Tracheal epithelial cell (primary cell): ENCODE results near the gene PCDHB8. TPM values are rescaled to one million over a fixed set of nuclear protein-coding genes. Genes with fewer than 3 reads are reported as not detected.

ENCODE experiments used
- total RNA-seq: library from RNA; depleted of rRNA; stranded (reverse); fragments of >200 nt; gene quantifications from 2 replicates; pipeline ENCODE4 v1.2.1, GENCODE V29; 2014

Gene PCDHB8
- total RNA-seq: under 0.01 TPM in 2 replicates

GRCh38 chr5:141177577-141178191 is at the start of gene PCDHB8:
Gene PCDHB8, plus strand, starts transcription at chr5:141177790. Its CDS starts 245 bp downstream, at chr5:141178035.

DNA sequence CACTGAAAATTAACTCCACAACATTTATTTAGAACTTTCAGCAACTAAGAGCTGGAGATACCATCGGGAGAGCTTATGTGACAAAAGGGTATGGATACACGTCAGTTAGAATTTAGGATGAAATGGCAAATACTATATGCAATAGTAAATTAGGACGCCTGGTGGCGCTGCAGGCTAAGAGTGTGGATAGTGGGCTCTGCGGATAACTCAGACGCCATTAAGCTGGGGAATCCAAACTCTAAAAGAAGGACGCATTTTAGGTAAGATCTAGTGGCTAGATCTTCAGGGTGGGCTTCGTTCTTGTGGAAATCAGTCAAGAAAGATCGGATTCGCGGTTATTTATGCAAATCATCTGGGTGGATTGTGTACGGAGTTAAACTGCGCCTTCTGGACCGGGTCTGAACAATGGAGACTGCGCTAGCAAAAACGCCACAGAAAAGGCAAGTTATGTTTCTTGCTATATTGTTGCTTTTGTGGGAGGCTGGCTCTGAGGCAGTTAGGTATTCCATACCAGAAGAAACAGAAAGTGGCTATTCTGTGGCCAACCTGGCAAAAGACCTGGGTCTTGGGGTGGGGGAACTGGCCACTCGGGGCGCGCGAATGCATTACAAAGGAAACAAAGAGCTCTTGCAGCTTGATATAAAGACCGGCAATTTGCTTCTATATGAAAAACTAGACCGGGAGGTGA is 42.4 kb upstream of the PCDHB8 start, which contains the start of gene PCDHB5:
Gene PCDHB5 (plus strand): TSS at position 177 of the 688 bp plus-strand sequence. CDS start 229 bp downstream, at position 406.

GRCh38 chr5:141149812-141150211 is 27.8 kb upstream of the PCDHB8 start, which contains the start of gene PCDHB6:
Gene PCDHB6, plus strand, starts transcription at chr5:141150057. Its CDS starts 201 bp downstream, at chr5:141150258.

DNA sequence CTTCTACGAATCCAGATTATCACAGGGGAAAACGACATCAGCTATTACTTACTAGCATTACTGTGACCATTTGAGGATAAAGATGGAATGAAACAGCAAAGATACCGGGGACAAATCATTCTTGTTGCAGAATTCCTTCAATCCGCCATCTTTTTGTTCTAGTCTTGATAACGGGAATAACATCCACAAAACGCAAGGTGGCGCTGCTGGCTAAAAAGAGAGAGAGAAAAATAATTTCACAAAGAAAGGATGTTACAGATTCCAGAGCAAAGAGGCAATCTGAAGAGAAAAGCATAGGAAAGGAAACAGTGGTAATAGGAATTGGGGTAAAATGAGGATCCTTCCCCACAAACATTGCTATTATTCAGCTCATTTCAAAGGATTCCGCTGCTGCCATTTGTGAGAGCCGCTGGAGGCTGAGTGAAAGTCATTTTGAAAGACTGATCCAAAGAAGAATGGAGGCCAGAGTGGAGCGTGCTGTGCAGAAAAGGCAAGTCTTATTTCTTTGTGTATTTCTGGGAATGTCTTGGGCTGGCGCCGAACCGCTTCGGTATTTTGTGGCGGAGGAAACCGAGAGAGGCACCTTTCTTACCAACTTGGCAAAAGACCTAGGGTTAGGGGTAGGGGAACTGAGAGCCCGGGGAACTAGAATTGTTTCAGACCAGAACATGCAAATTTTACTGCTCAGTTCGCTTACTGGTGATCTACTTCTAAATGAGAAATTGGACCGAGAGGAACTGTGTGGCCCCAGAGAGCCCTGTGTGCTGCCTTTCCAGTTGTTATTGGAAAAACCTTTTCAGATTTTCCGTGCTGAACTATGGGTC is 5.0 kb upstream of the PCDHB8 start, which contains the start of gene PCDHB7:
Gene PCDHB7 (plus strand): TSS at position 264 of the 824 bp plus-strand sequence. CDS start 192 bp downstream, at position 456.

DNA sequence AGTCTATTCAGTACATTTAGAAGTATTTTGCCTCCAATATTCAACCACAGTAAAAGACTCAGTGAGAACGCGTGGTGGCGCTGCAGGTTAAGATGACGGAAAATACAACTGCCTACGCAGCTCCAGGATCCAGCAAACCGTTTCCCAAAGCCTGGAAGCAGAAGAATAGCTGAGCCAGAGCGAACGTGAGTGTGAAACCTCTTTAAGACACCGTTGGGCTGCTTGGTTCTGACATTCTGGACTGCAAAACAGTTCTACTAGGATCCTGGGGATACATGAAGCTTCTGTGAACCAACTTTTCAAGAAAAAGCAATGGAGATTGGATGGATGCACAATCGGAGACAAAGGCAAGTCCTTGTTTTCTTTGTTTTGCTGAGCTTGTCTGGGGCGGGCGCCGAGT is 4.7 kb downstream of the PCDHB8 start, which contains the start of gene PCDHB16:
Gene PCDHB16 (plus strand): TSS at position 140 of the 400 bp plus-strand sequence. CDS start 173 bp downstream, at position 313.

GRCh38 chr5:141186897-141187512 is 9.4 kb downstream of the PCDHB8 start, which contains the start of gene PCDHB9:
Gene PCDHB9, plus strand, starts transcription at chr5:141187161. Its CDS starts 158 bp downstream, at chr5:141187319.

GRCh38 chr5:141192110-141192725 is 14.6 kb downstream of the PCDHB8 start, which contains the start of gene PCDHB10:
Gene PCDHB10, plus strand, starts transcription at chr5:141192353. Its CDS starts 200 bp downstream, at chr5:141192553.

DNA sequence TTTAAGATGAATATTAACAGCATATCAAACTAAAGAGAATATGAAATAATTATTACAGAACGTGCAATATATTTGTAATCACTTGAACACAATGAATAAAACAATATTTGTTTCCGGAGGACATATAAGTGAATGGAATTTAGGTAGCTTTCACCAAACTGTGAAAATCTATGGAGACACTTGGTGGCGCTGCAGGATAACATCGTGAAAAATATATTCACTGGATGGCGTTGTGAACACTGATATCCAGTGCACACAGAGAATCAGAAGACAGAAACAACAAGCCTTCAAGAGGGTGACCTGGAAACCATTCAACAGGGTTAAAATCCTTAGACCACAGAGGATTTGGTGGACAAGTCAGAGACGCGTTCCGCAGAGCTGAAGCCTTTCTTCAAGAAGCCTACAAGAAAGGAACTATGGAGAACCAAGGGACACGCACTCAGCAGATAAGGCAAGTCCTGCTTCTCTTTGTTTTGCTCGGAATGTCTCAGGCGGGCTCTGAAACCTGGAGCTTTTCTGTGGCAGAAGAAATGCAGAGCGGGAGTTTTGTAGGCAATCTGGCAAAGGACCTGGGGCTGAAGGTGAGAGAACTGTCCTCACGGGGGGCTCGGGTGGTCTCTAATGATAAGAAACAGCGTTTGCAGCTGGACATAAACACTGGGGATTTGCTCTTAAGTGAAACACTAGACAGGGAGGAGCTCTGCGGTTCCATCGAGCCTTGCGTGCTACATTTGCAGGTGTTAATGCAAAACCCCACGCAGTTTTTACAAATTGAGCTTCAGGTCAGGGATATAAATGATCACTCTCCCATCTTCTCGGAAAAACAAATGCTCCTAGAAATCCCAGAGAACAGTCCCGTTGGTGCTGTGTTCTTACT is 22.0 kb downstream of the PCDHB8 start, which contains the start of gene PCDHB11:
Gene PCDHB11 (plus strand): TSS at position 269 of the 877 bp plus-strand sequence. CDS start 148 bp downstream, at position 417.

GRCh38 chr5:141208478-141208877 is 30.9 kb downstream of the PCDHB8 start, which contains the start of gene PCDHB12:
Gene PCDHB12, plus strand, starts transcription at chr5:141208719. Its CDS starts 189 bp downstream, at chr5:141208908.

DNA sequence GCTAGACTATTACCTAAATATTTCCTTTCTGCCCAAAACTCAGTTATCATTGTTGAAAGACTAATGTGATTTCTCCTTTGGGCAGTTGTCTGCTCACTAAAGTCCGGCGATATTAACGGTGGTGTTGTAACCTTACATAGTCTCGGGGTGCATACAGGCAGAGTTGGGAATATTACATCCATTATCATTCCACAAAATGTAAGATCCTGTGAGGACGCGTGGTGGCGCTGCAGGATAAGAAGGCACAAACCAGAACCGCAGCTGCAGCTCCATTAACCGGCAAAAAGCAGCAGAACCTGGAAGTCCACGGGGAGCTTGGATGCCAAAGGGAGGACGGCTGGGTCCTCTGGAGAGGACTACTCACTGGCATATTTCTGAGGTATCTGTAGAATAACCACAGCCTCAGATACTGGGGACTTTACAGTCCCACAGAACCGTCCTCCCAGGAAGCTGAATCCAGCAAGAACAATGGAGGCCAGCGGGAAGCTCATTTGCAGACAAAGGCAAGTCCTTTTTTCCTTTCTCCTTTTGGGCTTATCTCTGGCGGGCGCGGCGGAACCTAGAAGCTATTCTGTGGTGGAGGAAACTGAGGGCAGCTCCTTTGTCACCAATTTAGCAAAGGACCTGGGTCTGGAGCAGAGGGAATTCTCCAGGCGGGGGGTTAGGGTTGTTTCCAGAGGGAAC is 36.2 kb downstream of the PCDHB8 start, which contains the start of gene PCDHB13:
Gene PCDHB13 (plus strand): TSS at position 264 of the 684 bp plus-strand sequence. CDS start 205 bp downstream, at position 469.

DNA sequence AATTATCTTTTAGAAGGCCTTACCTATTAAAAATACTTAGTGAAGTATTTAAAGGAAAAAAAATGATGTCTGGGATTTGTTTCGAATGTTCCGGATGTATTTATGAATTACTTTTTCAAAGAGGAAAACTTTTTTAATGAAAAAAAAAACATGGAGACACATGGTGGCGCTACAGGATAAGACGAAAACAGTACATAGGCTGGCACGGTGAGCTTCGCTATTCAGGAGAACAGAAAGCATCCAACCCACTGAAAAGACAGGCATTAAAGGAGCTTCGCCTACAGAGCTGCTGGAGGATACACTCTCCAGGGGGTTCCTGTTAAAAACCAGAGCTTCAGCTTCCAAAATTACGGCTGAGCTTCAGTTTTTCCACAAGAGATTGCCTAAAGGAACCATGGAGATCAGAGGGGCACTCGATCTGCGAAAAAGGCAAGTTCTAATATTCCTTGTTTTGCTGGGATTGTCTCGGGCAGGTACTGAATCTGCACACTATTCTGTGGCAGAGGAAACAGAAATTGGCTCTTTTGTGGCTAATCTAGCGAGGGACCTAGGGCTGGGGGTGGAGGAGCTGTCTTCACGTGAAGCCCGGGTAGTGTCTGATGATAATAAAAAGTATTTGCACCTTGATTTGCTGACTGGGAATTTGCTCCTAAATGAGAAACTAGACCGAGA is 45.7 kb downstream of the PCDHB8 start, which contains the start of gene PCDHB14:
Gene PCDHB14 (plus strand): TSS at position 232 of the 672 bp plus-strand sequence. CDS start 163 bp downstream, at position 395.

Other genes starting within 250 kb of the PCDHB8 start
- gene PCDHAC2, start 211.3 kb upstream of the PCDHB8 start, total RNA-seq: 1.9 and 16.0 TPM in 2 replicates
- not detected in 2 replicates for gene PCDHB1, start 126.4 kb upstream of the PCDHB8 start, total RNA-seq
- 0.43 and 1.4 TPM in 2 replicates for gene PCDHB2, start 83.2 kb upstream of the PCDHB8 start, total RNA-seq
- gene PCDHB3, start 77.3 kb upstream of the PCDHB8 start, total RNA-seq: 0.21 and 0.48 TPM in 2 replicates
- gene PCDHB4, start 56.0 kb upstream of the PCDHB8 start, total RNA-seq: under 0.01 TPM in 1 of 2 replicates, not detected in the other
- 0.24 and 0.64 TPM in 2 replicates for gene PCDHB5, start 42.6 kb upstream of the PCDHB8 start, total RNA-seq
- gene PCDHB6, start 27.7 kb upstream of the PCDHB8 start, total RNA-seq: not detected in 2 replicates
- gene PCDHB7, start 5.1 kb upstream of the PCDHB8 start, total RNA-seq: under 0.01 TPM in 1 of 2 replicates, not detected in the other
- under 0.01 TPM in 1 of 2 replicates, not detected in the other for gene PCDHB16, start 4.6 kb downstream of the PCDHB8 start, total RNA-seq
- under 0.01 TPM in 1 of 2 replicates, not detected in the other for gene PCDHB9, start 9.4 kb downstream of the PCDHB8 start, total RNA-seq
- under 0.01 and 0.21 TPM in 2 replicates for gene PCDHB10, start 14.6 kb downstream of the PCDHB8 start, total RNA-seq
- 0.24 and 0.43 TPM in 2 replicates for gene PCDHB11, start 21.8 kb downstream of the PCDHB8 start, total RNA-seq
- gene PCDHB12, start 30.9 kb downstream of the PCDHB8 start, total RNA-seq: under 0.01 TPM in 1 of 2 replicates, not detected in the other
- gene PCDHB13, start 36.1 kb downstream of the PCDHB8 start, total RNA-seq: 0.24 TPM in 1 of 2 replicates, not detected in the other
- 0.24 and 0.43 TPM in 2 replicates for gene PCDHB14, start 45.6 kb downstream of the PCDHB8 start, total RNA-seq
- gene PCDHB15, start 67.6 kb downstream of the PCDHB8 start, total RNA-seq: 0.21 and 0.24 TPM in 2 replicates
- not detected in 2 replicates for gene SLC25A2, start 126.3 kb downstream of the PCDHB8 start, total RNA-seq
- gene TAF7, start 143.0 kb downstream of the PCDHB8 start, total RNA-seq: 30.1 and 32.8 TPM in 2 replicates
- gene PCDHGA1, start 152.7 kb downstream of the PCDHB8 start, total RNA-seq: under 0.01 TPM in 1 of 2 replicates, not detected in the other
- 0.21 and 0.48 TPM in 2 replicates for gene PCDHGA2, start 161.0 kb downstream of the PCDHB8 start, total RNA-seq
- under 0.01 and 0.21 TPM in 2 replicates for gene PCDHGA3, start 166.0 kb downstream of the PCDHB8 start, total RNA-seq
- gene PCDHGB1, start 172.3 kb downstream of the PCDHB8 start, total RNA-seq: 0.21 and 0.24 TPM in 2 replicates
- gene PCDHGA4, start 177.2 kb downstream of the PCDHB8 start, total RNA-seq: 0.24 TPM in 1 of 2 replicates, not detected in the other
- gene PCDHGB2, start 182.2 kb downstream of the PCDHB8 start, total RNA-seq: under 0.01 TPM in 1 of 2 replicates, not detected in the other
- 0.24 TPM in 1 of 2 replicates, not detected in the other for gene PCDHGA5, start 186.4 kb downstream of the PCDHB8 start, total RNA-seq
- 0.24 and 0.43 TPM in 2 replicates for gene PCDHGB3, start 192.5 kb downstream of the PCDHB8 start, total RNA-seq
- under 0.01 and 0.24 TPM in 2 replicates for gene PCDHGA6, start 196.1 kb downstream of the PCDHB8 start, total RNA-seq
- gene PCDHGA7, start 205.0 kb downstream of the PCDHB8 start, total RNA-seq: 0.21 and 0.24 TPM in 2 replicates
- 0.64 and 5.3 TPM in 2 replicates for gene PCDHGB4, start 209.9 kb downstream of the PCDHB8 start, total RNA-seq
- gene PCDHGA8, start 214.8 kb downstream of the PCDHB8 start, total RNA-seq: 0.21 and 0.48 TPM in 2 replicates
- 2.6 and 4.6 TPM in 2 replicates for gene PCDHGB5, start 220.2 kb downstream of the PCDHB8 start, total RNA-seq
- 0.72 and 0.85 TPM in 2 replicates for gene PCDHGA9, start 225.0 kb downstream of the PCDHB8 start, total RNA-seq
- gene PCDHGB6, start 230.2 kb downstream of the PCDHB8 start, total RNA-seq: 0.48 and 0.64 TPM in 2 replicates
- 2.2 and 4.3 TPM in 2 replicates for gene PCDHGA10, start 235.2 kb downstream of the PCDHB8 start, total RNA-seq
- gene PCDHGB7, start 239.9 kb downstream of the PCDHB8 start, total RNA-seq: 1.1 and 3.4 TPM in 2 replicates
- 2.2 and 2.6 TPM in 2 replicates for gene PCDHGA11, start 243.3 kb downstream of the PCDHB8 start, total RNA-seq